ENCODE results near the gene DSTN.

GRCh38 chr20:17644451-17644850 is 74.6 kb downstream of the DSTN start:
- TF ChIP-seq NRF1 (conservative IDR thresholded peaks at IDR 0.05 in 1 of 2, IDR thresholded peaks at IDR 0.05 in 1 of 2) (no peak), CTCF (IDR thresholded peaks at IDR 0.05 in 2 of 3, conservative IDR thresholded peaks at IDR 0.05 in 1 of 3; ENCODE audit: insufficient read depth in 2 of 3, low read depth in 1 of 3, low read length in 3 of 3) (no peak), ZNF507 (tag; conservative IDR thresholded peaks at IDR 0.05) (no peak), CREBBP (IDR thresholded peaks at IDR 0.05; ENCODE audit: low read depth, low read length) (no peak), EZH2 (IDR thresholded peaks at IDR 0.05; ENCODE audit: borderline replicate concordance, low read depth, low read length) (no peak), IRF9 (tag; IDR thresholded peaks at IDR 0.05) (no peak), HMGXB4 (CRISPR knock-in tag; IDR thresholded peaks at IDR 0.05) (no peak)
